Fibroblast of lung (primary cell): ENCODE measurements around the gene ROBO2.

Experiments
- EZH2 ChIP-seq: IDR thresholded peaks from 2 replicates; pipeline ENCODE4 v1.5.1; 2012; ENCODE audit warnings: low read length, control low read depth, mild to moderate bottlenecking; ENCODE audit errors: missing control alignments
- TF ChIP-seq, protein P1 (sequence below), 2 donors: IDR thresholded peaks in 1 of 2; conservative IDR thresholded peaks in 1 of 2; 1 replicate in 1 of 2; 2 replicates in 1 of 2; pipeline ENCODE4 v1.5.1; 2011 to 2012; ENCODE audit warnings: low read length in 2 of 2, control low read depth in 1 of 2, inconsistent platforms in 1 of 2, low read depth in 1 of 2, mild to moderate bottlenecking in 1 of 2

- TF ChIP-seq, protein P1, sequence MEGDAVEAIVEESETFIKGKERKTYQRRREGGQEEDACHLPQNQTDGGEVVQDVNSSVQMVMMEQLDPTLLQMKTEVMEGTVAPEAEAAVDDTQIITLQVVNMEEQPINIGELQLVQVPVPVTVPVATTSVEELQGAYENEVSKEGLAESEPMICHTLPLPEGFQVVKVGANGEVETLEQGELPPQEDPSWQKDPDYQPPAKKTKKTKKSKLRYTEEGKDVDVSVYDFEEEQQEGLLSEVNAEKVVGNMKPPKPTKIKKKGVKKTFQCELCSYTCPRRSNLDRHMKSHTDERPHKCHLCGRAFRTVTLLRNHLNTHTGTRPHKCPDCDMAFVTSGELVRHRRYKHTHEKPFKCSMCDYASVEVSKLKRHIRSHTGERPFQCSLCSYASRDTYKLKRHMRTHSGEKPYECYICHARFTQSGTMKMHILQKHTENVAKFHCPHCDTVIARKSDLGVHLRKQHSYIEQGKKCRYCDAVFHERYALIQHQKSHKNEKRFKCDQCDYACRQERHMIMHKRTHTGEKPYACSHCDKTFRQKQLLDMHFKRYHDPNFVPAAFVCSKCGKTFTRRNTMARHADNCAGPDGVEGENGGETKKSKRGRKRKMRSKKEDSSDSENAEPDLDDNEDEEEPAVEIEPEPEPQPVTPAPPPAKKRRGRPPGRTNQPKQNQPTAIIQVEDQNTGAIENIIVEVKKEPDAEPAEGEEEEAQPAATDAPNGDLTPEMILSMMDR (conservative IDR thresholded peaks at IDR 0.05 in 1 of 2, IDR thresholded peaks at IDR 0.05 in 1 of 2; ENCODE audit: low read depth in 1 of 2, low read length in 2 of 2), result no peak
- no peak for TF ChIP-seq EZH2
These were observed 273.9 kb downstream of the ROBO2 start for GRCh38 chr3:77313843-77314242.
